ENCODE measurements around the gene KRTAP9-1. TPM values are rescaled to one million over a fixed set of nuclear protein-coding genes. Genes with fewer than 3 reads are reported as not detected.

The KRTAP9-1 gene
- total RNA-seq, 1 donor, result not detected

Small RNA genes within 50 kb of the gene (small RNA-seq; reads per million reads assigned to genes)
- gene KRTAP4-17P, result not detected

Other genes with a start within 250 kb of the KRTAP9-1 start
- gene KRT39, start 222.9 kb upstream of the KRTAP9-1 start, total RNA-seq, result under 0.01 TPM
- not detected for gene KRT40, start 205.6 kb upstream of the KRTAP9-1 start, total RNA-seq
- gene KRTAP3-3, start 195.7 kb upstream of the KRTAP9-1 start, total RNA-seq, result not detected
- not detected for gene KRTAP3-2, start 190.0 kb upstream of the KRTAP9-1 start, total RNA-seq
- gene KRTAP3-1, start 180.8 kb upstream of the KRTAP9-1 start, total RNA-seq, result not detected
- not detected for gene KRTAP1-5, start 162.7 kb upstream of the KRTAP9-1 start, total RNA-seq
- gene KRTAP1-4, start 159.7 kb upstream of the KRTAP9-1 start, total RNA-seq, result not detected
- not detected for gene KRTAP1-3, start 155.0 kb upstream of the KRTAP9-1 start, total RNA-seq
- not detected for gene KRTAP1-1, start 148.4 kb upstream of the KRTAP9-1 start, total RNA-seq
- gene KRTAP2-1, start 142.6 kb upstream of the KRTAP9-1 start, total RNA-seq, result not detected
- not detected for gene KRTAP2-2, start 134.7 kb upstream of the KRTAP9-1 start, total RNA-seq
- gene KRTAP2-3, start 129.8 kb upstream of the KRTAP9-1 start, total RNA-seq, result not detected
- gene KRTAP2-4, start 124.0 kb upstream of the KRTAP9-1 start, total RNA-seq, result not detected
- not detected for gene KRTAP4-7, start 105.7 kb upstream of the KRTAP9-1 start, total RNA-seq
- not detected for gene KRTAP4-8, start 91.7 kb upstream of the KRTAP9-1 start, total RNA-seq
- gene KRTAP4-16, start 87.7 kb upstream of the KRTAP9-1 start, total RNA-seq, result not detected
- under 0.01 TPM for gene KRTAP4-9, start 84.5 kb upstream of the KRTAP9-1 start, total RNA-seq
- not detected for gene KRTAP4-11, start 71.5 kb upstream of the KRTAP9-1 start, total RNA-seq
- not detected for gene KRTAP4-12, start 65.7 kb upstream of the KRTAP9-1 start, total RNA-seq
- gene KRTAP4-6, start 49.3 kb upstream of the KRTAP9-1 start, total RNA-seq, result not detected
- not detected for gene KRTAP4-5, start 40.1 kb upstream of the KRTAP9-1 start, total RNA-seq
- gene KRTAP4-4, start 29.1 kb upstream of the KRTAP9-1 start, total RNA-seq, result not detected
- gene KRTAP4-3, start 21.7 kb upstream of the KRTAP9-1 start, total RNA-seq, result not detected
- gene KRTAP4-2, start 11.7 kb upstream of the KRTAP9-1 start, total RNA-seq, result not detected
- gene KRTAP4-1, start 5.0 kb upstream of the KRTAP9-1 start, total RNA-seq, result not detected
- not detected for gene KRTAP9-2, start 36.8 kb downstream of the KRTAP9-1 start, total RNA-seq
- not detected for gene KRTAP9-3, start 42.6 kb downstream of the KRTAP9-1 start, total RNA-seq
- not detected for gene KRTAP9-8, start 48.1 kb downstream of the KRTAP9-1 start, total RNA-seq
- not detected for gene KRTAP9-4, start 59.8 kb downstream of the KRTAP9-1 start, total RNA-seq
- not detected for gene KRTAP9-9, start 65.5 kb downstream of the KRTAP9-1 start, total RNA-seq
- gene KRTAP9-6, start 75.5 kb downstream of the KRTAP9-1 start, total RNA-seq, result not detected
- not detected for gene KRTAP9-7, start 85.8 kb downstream of the KRTAP9-1 start, total RNA-seq
- gene KRTAP29-1, start 113.0 kb downstream of the KRTAP9-1 start, total RNA-seq, result not detected
- 0.27 TPM for gene KRTAP16-1, start 119.4 kb downstream of the KRTAP9-1 start, total RNA-seq
- gene KRTAP17-1, start 125.8 kb downstream of the KRTAP9-1 start, total RNA-seq, result not detected
- not detected for gene KRT33A, start 160.9 kb downstream of the KRTAP9-1 start, total RNA-seq
- gene KRT33B, start 179.9 kb downstream of the KRTAP9-1 start, total RNA-seq, result not detected
- not detected for gene KRT34, start 192.4 kb downstream of the KRTAP9-1 start, total RNA-seq
- not detected for gene KRT31, start 207.7 kb downstream of the KRTAP9-1 start, total RNA-seq
- gene KRT37, start 234.7 kb downstream of the KRTAP9-1 start, total RNA-seq, result not detected

Measured in hematopoietic multipotent progenitor cell (in vitro differentiated cells).